GM21515 (cell line): ENCODE measurements around the gene PTPRN2.

Experiments used
- ATAC-seq: cut with Tn5 transposase; IDR thresholded peaks from one replicate; pipeline ENCODE4 v1.9.1; 2021; ENCODE audit not compliant: unreplicated experiment

The PTPRN2 gene

GRCh38 chr7:157801113-157801512, 786.5 kb downstream of the PTPRN2 start:
- ATAC-seq, result no peak

GRCh38 chr7:157800281-157800680, 787.3 kb downstream of the PTPRN2 start:
- no peak for ATAC-seq

GRCh38 chr7:157799076-157799685, 788.4 kb downstream of the PTPRN2 start:
- no peak for ATAC-seq

- no peak for ATAC-seq
Observed at GRCh38 chr7:157797361-157797760, 790.3 kb downstream of the PTPRN2 start.

- no peak for ATAC-seq
Observed at GRCh38 chr7:157796846-157797245, 790.8 kb downstream of the PTPRN2 start.

GRCh38 chr7:157795643-157796042, 792.0 kb downstream of the PTPRN2 start:
- no peak for ATAC-seq

- no peak for ATAC-seq
Observed at GRCh38 chr7:157795199-157795598, 792.4 kb downstream of the PTPRN2 start.

- ATAC-seq, result no peak
Observed at GRCh38 chr7:157794746-157795065, 792.9 kb downstream of the PTPRN2 start.

GRCh38 chr7:157793973-157794745, 793.5 kb downstream of the PTPRN2 start:
- no peak for ATAC-seq

GRCh38 chr7:157793087-157793353, 794.6 kb downstream of the PTPRN2 start:
- ATAC-seq, result no peak

- ATAC-seq, result no peak
Observed at GRCh38 chr7:157792241-157793086, 795.2 kb downstream of the PTPRN2 start.

GRCh38 chr7:157791666-157792065, 796.0 kb downstream of the PTPRN2 start:
- no peak for ATAC-seq

- no peak for ATAC-seq
Observed at GRCh38 chr7:157791261-157791660, 796.4 kb downstream of the PTPRN2 start.

GRCh38 chr7:157789942-157790341, 797.7 kb downstream of the PTPRN2 start:
- ATAC-seq, result no peak

- no peak for ATAC-seq
Observed at GRCh38 chr7:157789094-157789493, 798.5 kb downstream of the PTPRN2 start.

GRCh38 chr7:157788573-157788972, 799.0 kb downstream of the PTPRN2 start:
- ATAC-seq, result no peak

GRCh38 chr7:157787275-157787701, 800.3 kb downstream of the PTPRN2 start:
- ATAC-seq, result no peak

- ATAC-seq, result no peak
Observed at GRCh38 chr7:157786375-157787274, 801.0 kb downstream of the PTPRN2 start.

- no peak for ATAC-seq
Observed at GRCh38 chr7:157785486-157786186, 802.0 kb downstream of the PTPRN2 start.

GRCh38 chr7:157784979-157785441, 802.6 kb downstream of the PTPRN2 start:
- no peak for ATAC-seq
